Measurements from ENCODE around the gene PSMA7.

DNA sequence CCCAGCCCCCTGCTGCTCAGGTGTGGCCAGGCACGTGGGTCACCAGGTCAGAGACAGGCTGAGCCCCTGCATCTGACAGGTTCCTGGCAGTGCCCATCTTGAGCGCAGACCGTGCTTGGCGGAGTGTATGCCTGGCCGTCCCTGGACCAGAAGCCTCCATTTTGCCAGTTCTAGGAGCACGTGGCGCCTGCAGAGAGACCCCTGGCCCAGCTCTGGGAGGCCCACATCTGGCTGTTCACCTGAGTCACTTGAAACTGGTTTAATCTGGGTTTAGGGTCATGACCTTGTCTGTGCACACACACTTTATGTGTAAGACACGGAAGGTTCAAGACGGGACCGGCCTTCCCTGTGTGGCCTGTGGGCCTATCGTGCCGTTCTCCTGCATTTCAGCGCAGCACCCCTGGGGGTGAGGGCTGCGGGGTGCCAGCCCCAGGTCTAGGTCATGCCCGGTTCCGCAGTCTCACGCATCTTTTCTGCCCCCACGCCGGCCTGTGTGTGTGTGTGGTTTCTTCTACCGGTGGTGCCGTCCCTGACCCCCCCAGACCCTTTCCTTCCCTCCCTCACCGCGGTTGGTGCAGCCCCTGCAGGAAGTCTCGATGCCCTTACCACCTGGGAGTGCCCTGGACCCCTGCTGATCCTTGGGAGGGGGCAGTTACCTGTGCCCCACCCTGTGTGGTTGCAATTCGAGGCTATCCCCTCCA lies 14.3 kb upstream of the PSMA7 start:
- TF ChIP-seq, protein P1, sequence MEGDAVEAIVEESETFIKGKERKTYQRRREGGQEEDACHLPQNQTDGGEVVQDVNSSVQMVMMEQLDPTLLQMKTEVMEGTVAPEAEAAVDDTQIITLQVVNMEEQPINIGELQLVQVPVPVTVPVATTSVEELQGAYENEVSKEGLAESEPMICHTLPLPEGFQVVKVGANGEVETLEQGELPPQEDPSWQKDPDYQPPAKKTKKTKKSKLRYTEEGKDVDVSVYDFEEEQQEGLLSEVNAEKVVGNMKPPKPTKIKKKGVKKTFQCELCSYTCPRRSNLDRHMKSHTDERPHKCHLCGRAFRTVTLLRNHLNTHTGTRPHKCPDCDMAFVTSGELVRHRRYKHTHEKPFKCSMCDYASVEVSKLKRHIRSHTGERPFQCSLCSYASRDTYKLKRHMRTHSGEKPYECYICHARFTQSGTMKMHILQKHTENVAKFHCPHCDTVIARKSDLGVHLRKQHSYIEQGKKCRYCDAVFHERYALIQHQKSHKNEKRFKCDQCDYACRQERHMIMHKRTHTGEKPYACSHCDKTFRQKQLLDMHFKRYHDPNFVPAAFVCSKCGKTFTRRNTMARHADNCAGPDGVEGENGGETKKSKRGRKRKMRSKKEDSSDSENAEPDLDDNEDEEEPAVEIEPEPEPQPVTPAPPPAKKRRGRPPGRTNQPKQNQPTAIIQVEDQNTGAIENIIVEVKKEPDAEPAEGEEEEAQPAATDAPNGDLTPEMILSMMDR (IDR thresholded peaks at IDR 0.05; ENCODE audit: borderline replicate concordance, extremely low read depth, low read length, poor library complexity, severe bottlenecking), result no peak
- TF ChIP-seq EZH2 (IDR thresholded peaks at IDR 0.05; ENCODE audit: borderline replicate concordance, low read depth, low read length, severe bottlenecking), result no peak

Data from DND-41 (cell line).